Ovary (tissue), 10 donors: ENCODE data around the gene SYT15. TPM values are rescaled to one million over a fixed set of nuclear protein-coding genes. Genes with fewer than 3 reads are reported as not detected.
A peak's percentile ranks its signal among the peaks of the same experiment; 100 is the strongest.
"Not testable (repeated sequence)": the region's sequence is repeated elsewhere in the genome, so short reads cannot be mapped to it uniquely, and the experiment has no call there.

Experiments used
- DNase-seq, 5 donors: peaks; one replicate each; pipeline ENCODE4 v3.0.0-alpha.2; 2019 to 2020
- H3K27ac ChIP-seq, 2 donors: fragments of 200-600 bp; one replicate each; pipeline versions ENCODE4 v1.5.1 to v1.8.0; 2019 to 2022
- H3K27me3 ChIP-seq: fragments of 200-600 bp; one replicate; pipeline ENCODE4 v1.8.0; 2022
- H3K36me3 ChIP-seq: fragments of 200-600 bp; sonication (generic); one replicate; pipeline ENCODE4 v1.5.1; 2019
- H3K4me1 ChIP-seq: one replicate; pipeline ENCODE4 v1.8.1; 2013; ENCODE audit warnings: mild to moderate bottlenecking, moderate library complexity; ENCODE audit not compliant: insufficient read depth
- H3K4me3 ChIP-seq: fragments of 200-600 bp; sonication (generic); one replicate; pipeline ENCODE4 v1.5.1; 2017
- H3K9me3 ChIP-seq, 2 donors: fragments of 200-600 bp in 1 of 2; sonication (generic) in 1 of 2; one replicate each; pipeline versions ENCODE4 v1.5.1 to v1.8.1; 2013 to 2019; ENCODE audit warnings: mild to moderate bottlenecking in 1 of 2, moderate library complexity in 1 of 2
- EP300 ChIP-seq: sonication (generic); formaldehyde crosslinking; IDR thresholded peaks from one replicate; pipeline ENCODE4 v1.6.1; 2017; ENCODE audit warnings: antibody characterized with exemption
- POLR2A ChIP-seq: fragments of 450-650 bp; IDR thresholded peaks from one replicate; pipeline ENCODE4 v1.6.1; 2017; ENCODE audit warnings: antibody characterized with exemption, mild to moderate bottlenecking, moderate library complexity
- WGBS, 3 donors: extraction: QIAGEN DNeasy Blood & Tissue Kit in 1 of 3; methylation state at CpG; one replicate each; pipeline versions ENCODE4 v1.1.5 to v1.1.7; 2013 to 2017; 5-methylcytosine and 5-hydroxymethylcytosine counted together
- intact Hi-C, 4 donors: fragments of 100-400 bp; cut with DNase I; formaldehyde crosslinking; loops; one replicate each; pipeline versions ENCODE4 v1.11.0 to v1.15.1; 2022 to 2023
- long read RNA-seq, 3 donors: library from polyadenylated mRNA in 2 of 3; unstranded in 2 of 3; transcript quantifications; one replicate each; pipeline ENCODE4 v2.0.0 and lab custom pipeline, GENCODE V29; 2021 to 2026
- polyA plus RNA-seq, 2 donors: library from polyadenylated mRNA; stranded (reverse); fragments of 200-250 nt in 1 of 2; fragments of 350-450 nt in 1 of 2; fragmentation: Illumina TruSeq in 1 of 2; extraction: RNeasy Lipid Tissue Mini Kit (QIAGEN cat#74804) in 1 of 2; gene quantifications; one replicate each; pipeline ENCODE4 v1.2.3, GENCODE V29; 2013 to 2014
- total RNA-seq, 7 donors: library from RNA; depleted of rRNA in 2 of 7; stranded (reverse); fragments of >200 nt in 2 of 7; fragmentation: NEBNext Ultra II Directional in 3 of 7; extraction: Animal tissue kit (Norgen Biotek cat#: 25700) in 3 of 7; gene quantifications; one replicate each; pipeline versions ENCODE4 v1.1.0 to v1.2.4, GENCODE V29; 2016 to 2023
- TF ChIP-seq, protein P1 (sequence below), 3 donors: fragments of 450-650 bp in 2 of 3; fragments of 200-600 bp in 1 of 3; IDR thresholded peaks; one replicate each; pipeline versions ENCODE4 v1.5.1 to v1.8.0; 2016 to 2022; ENCODE audit warnings: antibody characterized with exemption in 3 of 3, mild to moderate bottlenecking in 1 of 3
- donor health status: DM: no; HTN: no; CAD: no; lungs with moderate emphysema.
- donor health status: DM: no; HTN: no; CAD: no.
- donor health status: Bipolar disorder and iron deficiency.
- donor health status: DM: yes; HTN: yes; CAD: no.
- donor health status: DM: no; HTN: no; CAD: no.
- donor health status: DM: yes; HTN: yes; CAD: no.

The SYT15 gene
- total RNA-seq = 1 to 10 TPM in 6 of 7 donors, under 1 TPM in 1; 0.24 to 5.3 (median 3.2) TPM
- 1 to 10 TPM; 1.2 to 4.6 TPM for polyA plus RNA-seq
- long read RNA-seq, donor 1, partial matches to known transcripts = 0 of 1 reads
- long read RNA-seq, donor 1, other reads (novel, unspliced or antisense) = 1 of 1 reads
- long read RNA-seq, donor 2 = 0 reads
- long read RNA-seq, donor 3, partial matches to known transcripts = 1 of 2 reads
- long read RNA-seq, donor 3, other reads (novel, unspliced or antisense) = 0 of 2 reads

DNA sequence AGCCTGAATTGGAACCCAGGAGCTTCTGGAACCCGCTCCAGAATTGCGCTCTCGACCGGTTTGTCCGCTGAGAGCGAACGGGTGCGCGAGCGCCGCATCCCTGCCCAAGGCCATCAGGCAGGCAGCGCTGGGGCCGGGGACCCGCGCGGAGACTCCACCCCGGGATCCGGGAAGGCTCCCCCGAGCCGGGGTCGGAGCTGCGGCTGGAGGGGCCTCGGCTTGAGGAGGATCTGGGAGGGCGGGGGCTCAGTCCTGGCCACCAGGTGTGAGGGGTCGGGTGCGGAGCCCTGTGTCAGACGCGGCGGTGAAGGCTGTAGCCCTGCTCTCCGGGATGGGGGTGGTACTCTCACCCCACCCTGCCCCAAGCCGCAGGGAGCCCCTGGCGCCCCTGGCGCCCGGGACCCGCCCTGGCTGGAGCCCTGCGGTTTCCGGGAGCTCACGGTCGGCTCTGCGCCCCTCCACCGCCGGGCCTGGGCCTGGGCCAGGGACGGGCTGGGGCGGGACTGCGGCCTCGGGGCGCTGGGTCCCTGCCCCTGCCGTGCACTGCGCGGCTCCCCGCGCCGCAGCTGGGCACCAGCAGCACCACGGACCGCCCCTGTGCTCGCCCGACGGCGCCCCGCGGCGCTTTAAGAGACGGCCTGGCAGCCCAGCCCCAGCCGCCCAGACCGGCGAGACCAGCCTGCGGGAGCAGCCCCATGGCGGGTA is at the start of gene SYT15:
SYT15 (plus strand) TSS at position 655 of the 705 bp plus-strand sequence; CDS start at position 696, 41 bp downstream.
- H3K36me3 ChIP-seq, intact Hi-C loops, DNase-seq, H3K4me1 ChIP-seq, H3K9me3 ChIP-seq, H3K27me3 ChIP-seq, H3K4me3 ChIP-seq, H3K27ac ChIP-seq: not testable (repeated sequence)
- WGBS, 3 donors = 1% methylated on average over 40 of the region's 68 CpGs; no CpG with 5 or more reads in 2 of the 3 donors

DNA sequence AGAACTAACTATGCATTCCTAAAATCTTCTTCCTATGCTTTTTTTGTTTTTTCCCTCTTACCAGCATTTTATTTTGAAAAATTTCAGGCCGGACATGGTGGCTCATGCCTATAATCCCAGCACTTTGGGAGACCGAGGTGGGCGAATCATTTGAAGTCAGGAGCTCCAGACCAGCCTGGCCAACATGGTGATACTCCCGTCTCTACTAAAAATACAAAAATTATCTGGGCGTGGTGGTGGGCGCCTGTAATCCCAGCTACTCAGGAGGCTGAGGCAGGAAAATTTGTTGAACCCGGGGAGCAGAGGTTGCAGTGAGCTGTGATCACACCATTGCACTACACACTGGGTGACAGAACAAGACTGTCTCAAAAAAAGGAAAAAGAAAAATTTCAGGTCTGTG is 49.2 kb upstream of the SYT15 start:
- H3K36me3 ChIP-seq, H3K27ac ChIP-seq, H3K4me3 ChIP-seq, H3K4me1 ChIP-seq, intact Hi-C loops, H3K9me3 ChIP-seq, H3K27me3 ChIP-seq: not testable (repeated sequence)
- DNase-seq = peak in 1 of 5 donors; percentile 3
- WGBS, 3 donors = 87 to 89% (median 88%) methylated on average over 7 of the region's 7 CpGs

DNA sequence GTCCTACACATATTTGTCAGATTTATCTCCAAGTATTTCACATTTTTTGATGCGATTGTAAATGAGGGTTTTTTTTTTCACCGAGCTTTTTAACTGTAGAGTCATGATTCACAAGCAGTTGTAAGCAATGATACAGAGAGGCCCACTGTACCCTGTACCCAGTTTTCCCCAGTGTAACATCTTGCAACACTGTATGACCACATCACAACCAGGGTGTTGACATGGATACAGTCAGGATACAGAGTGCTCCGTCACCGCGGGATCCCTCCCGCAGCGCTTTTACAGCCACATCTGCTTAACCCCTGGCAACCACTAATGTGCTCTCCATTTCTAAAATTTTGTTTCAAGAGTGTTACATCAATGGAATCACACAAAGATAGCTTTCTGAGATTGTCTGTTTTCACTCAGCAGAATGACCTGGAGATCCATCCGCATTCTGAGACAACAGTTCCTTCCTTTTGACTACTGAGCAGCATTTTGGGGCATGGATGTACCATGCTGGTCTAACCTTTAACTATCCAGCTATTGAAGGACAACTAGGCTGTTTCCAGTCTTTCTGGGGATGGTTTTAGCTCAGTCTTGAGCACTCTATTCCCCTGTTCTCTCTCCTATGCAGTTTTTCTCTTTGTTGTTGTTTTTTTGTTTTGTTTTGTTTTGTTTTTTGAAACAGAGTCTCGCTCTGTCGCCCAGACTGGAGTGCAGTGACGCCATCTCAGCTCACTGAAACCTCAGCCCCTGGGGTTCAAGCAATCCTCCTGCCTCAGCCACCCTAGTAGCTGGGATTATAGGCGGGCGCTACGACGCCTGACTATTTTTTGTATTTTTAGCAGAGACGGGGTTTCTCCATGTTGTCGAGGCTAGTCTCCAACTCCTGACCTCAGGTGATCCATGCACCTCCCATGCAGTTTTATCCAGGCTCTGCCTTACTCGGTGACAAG is 48.4 kb upstream of the SYT15 start:
- Histone ChIP-seq H3K36me3 (no peaks in the 10 kb centered on the region), H3K27ac (no peak overlapping the region), H3K27me3 (no peaks in the 10 kb centered on the region), H3K4me1 (no peaks in the 10 kb centered on the region), H3K9me3 (no peaks in the 10 kb centered on the region), H3K4me3 (no peak overlapping the region)
- WGBS, 3 donors = 87 to 89% (median 89%) methylated on average over 18 of the region's 18 CpGs
- TF ChIP-seq EP300 (no peak), POLR2A (no peak)
- TF ChIP-seq, protein P1, sequence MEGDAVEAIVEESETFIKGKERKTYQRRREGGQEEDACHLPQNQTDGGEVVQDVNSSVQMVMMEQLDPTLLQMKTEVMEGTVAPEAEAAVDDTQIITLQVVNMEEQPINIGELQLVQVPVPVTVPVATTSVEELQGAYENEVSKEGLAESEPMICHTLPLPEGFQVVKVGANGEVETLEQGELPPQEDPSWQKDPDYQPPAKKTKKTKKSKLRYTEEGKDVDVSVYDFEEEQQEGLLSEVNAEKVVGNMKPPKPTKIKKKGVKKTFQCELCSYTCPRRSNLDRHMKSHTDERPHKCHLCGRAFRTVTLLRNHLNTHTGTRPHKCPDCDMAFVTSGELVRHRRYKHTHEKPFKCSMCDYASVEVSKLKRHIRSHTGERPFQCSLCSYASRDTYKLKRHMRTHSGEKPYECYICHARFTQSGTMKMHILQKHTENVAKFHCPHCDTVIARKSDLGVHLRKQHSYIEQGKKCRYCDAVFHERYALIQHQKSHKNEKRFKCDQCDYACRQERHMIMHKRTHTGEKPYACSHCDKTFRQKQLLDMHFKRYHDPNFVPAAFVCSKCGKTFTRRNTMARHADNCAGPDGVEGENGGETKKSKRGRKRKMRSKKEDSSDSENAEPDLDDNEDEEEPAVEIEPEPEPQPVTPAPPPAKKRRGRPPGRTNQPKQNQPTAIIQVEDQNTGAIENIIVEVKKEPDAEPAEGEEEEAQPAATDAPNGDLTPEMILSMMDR (IDR thresholded peaks at IDR 0.05) = no peak
- DNase-seq = peak in 2 of 5 donors; percentile 5 to 18
- intact Hi-C loops = no loop called here

DNA sequence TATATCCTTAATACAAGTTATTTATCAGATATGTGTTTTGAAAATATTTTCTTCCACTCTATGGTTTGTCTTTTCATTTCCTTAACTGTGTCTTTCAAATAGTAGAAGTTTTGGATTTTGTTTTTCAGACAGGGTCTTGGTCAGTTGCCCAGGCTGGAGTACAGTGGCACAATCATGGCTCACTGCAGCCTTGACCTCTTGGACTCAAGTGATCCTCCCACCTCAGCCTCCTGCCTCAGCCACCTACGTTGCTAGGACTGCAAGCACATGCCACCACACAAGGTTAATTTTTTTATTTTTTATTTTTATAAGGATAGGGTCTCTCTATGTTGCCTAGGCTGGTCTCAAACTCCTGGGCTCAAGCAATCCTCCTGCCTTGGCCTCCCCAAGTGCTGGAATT is 46.7 kb upstream of the SYT15 start:
- DNase-seq = peak in 2 of 5 donors; percentile 9 to 15

DNA sequence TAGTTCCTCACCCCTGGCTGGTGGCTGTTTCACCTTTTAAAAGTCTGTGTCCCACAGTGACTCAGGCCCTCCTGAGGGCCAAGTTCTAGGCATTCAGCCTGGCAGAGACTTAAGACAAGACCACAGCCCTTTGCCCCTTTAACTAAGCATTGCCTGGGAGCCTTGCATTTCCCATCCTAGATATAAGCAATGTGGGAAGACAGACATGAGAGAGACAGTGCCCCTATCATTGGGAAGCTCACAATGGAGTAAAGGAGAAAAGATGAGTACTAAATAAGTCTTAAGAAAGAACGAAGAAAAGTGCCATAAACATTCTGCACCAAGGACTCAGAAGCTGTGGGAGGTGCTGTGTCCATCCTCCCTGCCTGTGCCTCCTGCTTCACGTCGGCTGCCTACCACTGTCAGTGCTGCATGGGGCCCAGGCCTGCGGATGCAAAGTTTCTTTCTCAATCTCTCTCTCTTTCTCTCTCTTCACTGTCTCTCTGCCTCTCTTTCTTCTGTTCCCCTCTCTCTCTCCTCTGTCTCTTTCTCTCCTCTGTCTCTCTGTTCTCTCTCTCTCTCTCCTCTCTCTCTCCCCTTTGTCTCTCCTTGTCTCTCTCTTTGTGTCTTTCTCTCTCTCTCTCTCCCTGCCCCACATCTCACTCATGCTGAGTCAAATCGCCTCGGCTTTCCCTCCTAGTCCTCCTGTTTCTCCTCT is 44.0 kb upstream of the SYT15 start:
- Histone ChIP-seq H3K27ac (no peak overlapping the region), H3K36me3 (no peaks in the 10 kb centered on the region), H3K9me3 (no peaks in the 10 kb centered on the region), H3K4me1 (peaks cover 3% of the 10 kb centered on the region), H3K4me3 (no peak overlapping the region), H3K27me3 (no peaks in the 10 kb centered on the region)
- 79 to 88% (median 87%) methylated on average over 6 of the region's 6 CpGs for WGBS, 3 donors
- TF ChIP-seq EP300 (no peak), POLR2A (no peak)
- TF ChIP-seq, protein P1 (IDR thresholded peaks at IDR 0.05) = no peak
- intact Hi-C loops = no loop called here
- DNase-seq = peak in 2 of 5 donors; percentile 6 to 19

More for the DNA sequence above, 46.7 kb upstream of the SYT15 start:
- intact Hi-C loops, H3K27ac ChIP-seq, H3K36me3 ChIP-seq, H3K27me3 ChIP-seq, H3K9me3 ChIP-seq, H3K4me3 ChIP-seq, H3K4me1 ChIP-seq: not testable (repeated sequence)
- WGBS, 3 donors = 16 to 41% (median 28%) methylated on average over 1 of the region's 1 CpG
